Stimulated activated CD4-positive, alpha-beta T cell treated with anti-CD3 and anti-CD28 coated beads, Interleukin-15, amount 100 ng/mL, for 1 hour (primary cell): ENCODE measurements around the gene VCPKMT.

Experiments used
- DNase-seq, 2 donors: peaks; one replicate each; pipeline ENCODE4 v3.0.0-alpha.2; 2020; ENCODE audit warnings: low read depth in 1 of 2, low spot score in 1 of 2

The VCPKMT gene

DNA sequence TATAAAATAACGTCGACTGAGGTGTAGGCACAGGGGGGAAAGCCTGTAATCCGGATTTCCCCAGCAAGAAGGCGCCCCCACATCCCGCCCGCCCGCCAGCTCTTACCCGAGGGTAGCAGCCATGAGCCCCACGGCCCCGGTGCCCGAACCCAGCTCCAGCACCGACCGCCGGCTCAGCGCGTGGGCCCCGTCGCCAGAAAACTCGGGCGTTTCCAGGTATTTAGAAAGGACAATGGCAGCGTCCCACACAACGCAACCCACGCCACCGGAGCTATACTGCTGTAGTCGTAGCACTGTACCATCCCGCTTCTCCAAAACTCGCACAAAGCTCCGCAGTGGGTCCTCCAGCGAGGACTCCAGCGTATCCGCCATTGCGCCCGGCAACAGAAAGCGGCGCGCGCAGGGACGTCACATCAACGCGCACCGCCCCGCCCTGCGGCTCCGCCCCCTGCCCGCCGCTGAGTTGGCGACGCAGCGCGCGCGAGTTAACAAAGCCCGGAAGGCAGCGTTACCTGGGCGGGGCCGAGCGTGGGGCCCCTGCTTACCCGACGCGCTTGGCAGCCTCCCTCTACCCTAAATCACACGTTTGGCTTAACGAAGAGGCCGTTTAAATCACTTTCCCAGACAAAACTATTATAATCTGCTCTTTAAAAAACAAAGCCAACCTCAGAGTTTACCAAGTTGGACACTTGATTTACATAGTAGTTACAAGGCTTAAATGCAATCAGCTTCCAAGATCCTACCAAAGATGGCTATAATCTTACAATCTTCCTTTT, at the start of gene VCPKMT:
VCPKMT (minus strand) TSS at position 392 of the 776 bp plus-strand sequence; CDS start at position 372, 20 bp downstream.
- DNase-seq = peak; percentile 88 to 98

- no peak for DNase-seq
These were observed 39.7 kb upstream of the VCPKMT start for GRCh38 chr14:50156111-50156510.

DNA sequence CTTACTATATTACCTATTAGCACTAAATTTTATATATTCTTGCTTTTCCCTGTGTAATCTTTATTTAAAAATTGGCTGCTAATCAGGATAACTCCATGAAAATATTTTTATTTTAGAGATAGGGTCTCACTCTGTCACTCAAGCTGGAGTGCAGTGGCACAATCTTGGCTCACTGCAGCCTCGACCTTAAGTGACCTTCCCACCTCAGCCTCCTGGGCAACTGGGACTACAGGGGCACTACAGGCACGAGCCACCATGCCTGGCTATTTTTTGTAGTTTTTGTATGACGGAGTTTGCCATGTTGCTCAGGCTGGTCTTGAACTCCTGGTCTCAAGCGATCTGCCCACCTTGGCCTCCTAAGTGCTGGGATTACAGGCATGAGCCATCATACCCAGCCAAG, 32.4 kb upstream of the VCPKMT start:
- DNase-seq = no peak

DNA sequence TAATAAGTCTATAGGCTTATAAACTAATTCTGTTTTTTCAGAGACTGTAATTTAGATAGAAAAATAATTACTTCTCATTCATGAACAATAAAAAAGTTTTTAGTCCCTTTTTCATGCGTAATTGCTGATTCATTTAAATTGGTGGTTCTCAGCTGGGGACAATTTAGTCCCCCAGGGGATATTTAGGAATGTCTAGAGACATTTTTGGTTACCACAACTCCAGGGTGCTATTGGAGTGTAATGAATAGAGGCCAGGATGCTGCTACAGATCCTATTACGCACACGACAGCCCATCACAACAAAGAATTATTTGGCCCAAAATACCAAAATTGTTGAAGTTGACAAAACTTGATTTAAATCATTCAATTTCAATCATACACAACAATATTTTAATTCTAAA, 22.8 kb upstream of the VCPKMT start:
- DNase-seq = no peak

GRCh38 chr14:50127802-50128201, 11.4 kb upstream of the VCPKMT start:
- no peak for DNase-seq

GRCh38 chr14:50123062-50123461, 6.7 kb upstream of the VCPKMT start:
- DNase-seq = no peak

- no peak for DNase-seq
These were observed 5.9 kb upstream of the VCPKMT start for GRCh38 chr14:50122291-50122690.

DNA sequence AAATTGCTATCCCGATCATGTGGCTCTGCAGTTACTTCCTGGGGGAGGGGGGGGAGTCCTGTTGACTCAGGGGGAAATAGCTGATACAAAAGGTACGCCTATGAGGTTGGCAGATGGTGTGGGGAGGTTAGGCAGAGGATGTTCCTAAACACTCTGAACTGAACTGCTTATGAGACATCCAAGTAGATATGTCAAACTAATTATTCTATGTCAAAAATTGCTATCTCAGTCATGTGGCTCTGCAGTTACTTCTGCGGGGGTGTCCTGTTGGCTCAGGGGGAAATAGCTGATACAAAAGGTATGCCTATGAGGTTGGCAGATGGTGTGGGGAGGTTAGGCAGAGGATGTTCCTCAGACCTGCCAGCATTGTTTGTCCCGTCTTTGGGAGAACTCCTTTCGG, 5.1 kb upstream of the VCPKMT start:
- no peak for DNase-seq

DNA sequence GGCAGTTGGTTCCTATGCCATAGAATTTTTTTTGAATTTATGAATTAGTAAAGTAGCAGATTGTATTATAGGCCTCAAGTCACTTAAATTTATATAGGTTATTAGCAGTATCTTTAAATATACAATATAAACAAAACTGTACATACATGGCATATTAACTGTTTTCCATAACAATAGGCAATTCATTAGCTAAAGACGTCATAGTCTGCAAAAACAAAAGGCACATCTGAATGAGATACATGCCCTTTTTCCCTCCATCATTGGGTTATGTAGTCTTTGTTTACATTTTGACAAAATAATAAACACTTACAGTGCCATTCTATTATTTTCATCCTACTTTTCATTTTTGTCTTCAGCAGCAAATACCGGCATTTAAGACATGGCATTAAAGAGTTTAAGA, 1.1 kb upstream of the VCPKMT start:
- DNase-seq = no peak

- DNase-seq = no peak
These were observed 594 bp upstream of the VCPKMT start for GRCh38 chr14:50116966-50117365.

DNA sequence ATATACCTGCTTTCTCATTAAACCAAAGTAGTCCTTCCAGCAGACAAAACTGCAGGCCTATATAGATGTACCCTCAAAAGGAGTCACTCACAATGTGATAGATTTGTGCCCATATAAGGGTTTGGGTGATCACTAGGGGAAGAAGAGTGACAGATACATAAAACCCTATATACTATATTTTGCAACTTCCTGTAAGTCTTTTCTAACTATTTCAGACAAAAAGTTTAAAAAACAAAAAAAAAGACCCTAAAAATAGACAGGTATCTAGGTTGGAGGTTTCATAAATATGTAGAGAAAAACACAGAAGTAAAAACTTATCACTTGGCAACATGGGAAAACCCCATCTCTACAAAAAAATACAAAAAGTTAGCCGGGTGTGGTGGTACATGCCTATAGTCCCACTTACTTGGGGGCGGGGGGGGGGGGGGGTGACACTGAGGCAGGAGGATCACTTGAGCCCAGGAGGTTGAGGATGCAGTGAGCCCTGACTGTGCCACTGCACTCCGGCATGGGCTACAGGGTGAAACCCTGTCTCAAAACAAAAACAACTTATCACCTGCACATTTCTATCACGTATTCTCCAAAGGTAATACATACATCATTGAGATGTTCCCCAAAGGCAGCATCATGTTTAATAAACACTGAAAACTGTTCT, 2.9 kb downstream of the VCPKMT start:
- DNase-seq = no peak

GRCh38 chr14:50110323-50111037, 5.9 kb downstream of the VCPKMT start:
- no peak for DNase-seq

DNA sequence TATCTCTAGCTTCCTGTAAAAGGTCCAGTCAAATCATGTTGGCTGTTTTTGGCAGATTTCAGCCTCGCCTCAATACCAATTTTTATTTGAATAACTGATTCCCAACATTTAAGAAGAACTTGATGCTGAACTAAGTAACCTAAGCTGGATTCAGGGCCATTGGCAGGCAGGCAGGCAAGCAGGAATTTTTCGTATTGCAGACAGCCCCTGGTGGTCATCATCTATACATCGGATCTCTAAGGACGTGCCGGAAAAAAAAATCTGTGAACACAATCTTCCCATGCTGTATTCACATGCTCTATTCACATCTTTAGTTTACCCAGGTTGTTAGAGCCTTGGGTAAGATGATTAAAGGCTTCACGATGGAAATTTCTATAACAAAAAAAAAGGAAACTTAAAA, 7.0 kb downstream of the VCPKMT start:
- DNase-seq = no peak

- DNase-seq = no peak
These were observed 8.5 kb downstream of the VCPKMT start for GRCh38 chr14:50107850-50108249.

DNA sequence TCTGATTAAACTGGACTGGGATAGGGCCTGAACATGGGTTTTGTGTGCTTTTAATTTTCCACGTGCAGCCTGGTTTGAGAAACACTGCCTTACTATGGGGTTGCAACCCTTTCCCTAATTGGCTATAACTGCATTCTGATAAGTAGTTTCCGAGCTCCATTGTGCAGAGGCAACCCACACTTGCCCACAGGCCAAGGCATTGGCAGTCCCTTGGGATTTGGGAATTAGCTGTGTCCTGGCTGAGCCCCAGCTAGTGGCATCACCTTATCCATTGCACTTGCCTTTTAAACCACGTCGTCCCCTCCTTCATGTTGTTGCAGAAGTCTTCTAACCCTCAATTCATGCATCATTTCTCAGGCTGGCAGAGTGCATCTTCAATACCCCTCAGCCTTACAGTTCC, 10.2 kb downstream of the VCPKMT start:
- no peak for DNase-seq

DNA sequence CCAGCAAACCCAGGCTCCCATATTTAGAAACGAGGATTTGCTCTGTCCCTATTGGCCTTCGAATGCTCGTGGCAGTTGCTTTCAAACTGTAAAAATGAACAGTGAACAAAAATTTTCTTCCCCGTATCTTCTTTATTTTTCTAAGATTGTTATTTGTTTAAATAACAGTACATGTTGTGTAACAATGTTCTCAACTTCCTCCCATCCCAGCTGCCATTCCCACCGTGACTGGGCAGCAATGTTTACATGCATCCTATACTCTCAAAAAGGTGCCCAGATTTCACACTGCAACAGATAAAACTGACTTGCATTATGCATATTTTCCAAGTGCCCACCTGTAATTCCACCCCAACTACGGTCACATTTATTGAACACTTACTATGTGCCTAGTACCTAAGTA, 12.8 kb downstream of the VCPKMT start:
- DNase-seq = no peak

DNA sequence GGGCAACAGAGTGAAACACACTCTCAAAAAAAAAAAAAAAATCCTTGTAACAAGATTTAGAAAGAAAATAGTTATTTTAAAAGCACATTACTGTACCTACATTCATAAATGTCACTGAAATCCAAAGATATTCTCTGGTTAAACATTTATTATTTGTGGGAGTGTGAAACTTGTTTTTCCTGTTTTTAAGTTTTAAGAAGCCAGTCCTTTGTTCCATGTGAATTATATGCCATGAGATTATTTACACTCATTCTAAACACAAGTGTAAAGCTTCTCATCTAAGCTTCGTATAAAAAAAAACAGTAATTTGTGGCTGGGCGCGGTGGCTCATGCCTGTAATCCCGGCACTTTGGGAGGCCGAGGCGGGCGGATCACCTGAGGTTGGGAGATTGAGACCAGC, 15.0 kb downstream of the VCPKMT start:
- DNase-seq = no peak

- no peak for DNase-seq
These were observed 15.6 kb downstream of the VCPKMT start for GRCh38 chr14:50100805-50101204.

GRCh38 chr14:50099335-50099734, 17.0 kb downstream of the VCPKMT start:
- DNase-seq = no peak

DNA sequence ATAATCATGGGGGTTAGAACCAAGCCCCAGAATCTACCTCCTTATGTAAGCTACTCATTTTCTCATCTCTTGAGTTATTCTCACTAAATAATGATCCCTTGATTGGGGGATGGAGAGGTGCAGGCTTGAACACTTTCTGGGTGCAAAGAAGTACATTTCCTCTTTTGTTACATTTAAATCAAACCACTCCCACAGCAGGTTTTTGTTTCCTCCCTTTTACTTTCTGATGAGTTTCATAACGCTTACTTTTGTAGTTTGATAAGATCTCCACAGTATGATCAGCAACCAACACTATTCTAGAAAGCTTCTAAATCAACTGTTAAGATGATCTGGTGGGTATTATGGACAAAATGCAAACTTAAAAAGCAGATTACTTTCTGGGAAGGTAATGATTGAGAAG, 20.5 kb downstream of the VCPKMT start:
- DNase-seq = no peak

- no peak for DNase-seq
These were observed 22.2 kb downstream of the VCPKMT start for GRCh38 chr14:50094056-50094755.

DNA sequence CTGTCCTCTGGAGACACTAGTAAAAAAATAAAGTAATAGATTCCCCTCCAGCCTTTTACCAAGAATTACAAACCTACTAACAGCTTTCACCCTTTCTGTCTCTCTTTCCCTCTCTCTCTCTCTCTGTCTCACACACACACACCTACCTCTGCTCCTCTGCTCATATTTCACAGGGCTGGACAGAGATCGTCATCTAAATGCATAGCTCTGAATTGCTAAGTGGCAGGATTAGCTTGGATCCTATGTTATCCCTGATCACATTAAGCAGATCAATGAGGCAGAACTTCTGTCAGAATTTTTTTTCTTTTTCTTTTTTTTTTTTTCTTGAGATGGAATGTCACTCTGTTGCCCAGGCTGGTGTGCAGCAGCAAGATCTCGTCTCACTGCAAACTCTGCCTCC, 22.9 kb downstream of the VCPKMT start:
- no peak for DNase-seq
